ENCODE measurements around the gene IP6K2.
A peak's percentile ranks its signal among the peaks of the same experiment; 100 is the strongest.
"Not testable (repeated sequence)": the region's sequence is repeated elsewhere in the genome, so short reads cannot be mapped to it uniquely, and the experiment has no call there.

Gene IP6K2

DNA sequence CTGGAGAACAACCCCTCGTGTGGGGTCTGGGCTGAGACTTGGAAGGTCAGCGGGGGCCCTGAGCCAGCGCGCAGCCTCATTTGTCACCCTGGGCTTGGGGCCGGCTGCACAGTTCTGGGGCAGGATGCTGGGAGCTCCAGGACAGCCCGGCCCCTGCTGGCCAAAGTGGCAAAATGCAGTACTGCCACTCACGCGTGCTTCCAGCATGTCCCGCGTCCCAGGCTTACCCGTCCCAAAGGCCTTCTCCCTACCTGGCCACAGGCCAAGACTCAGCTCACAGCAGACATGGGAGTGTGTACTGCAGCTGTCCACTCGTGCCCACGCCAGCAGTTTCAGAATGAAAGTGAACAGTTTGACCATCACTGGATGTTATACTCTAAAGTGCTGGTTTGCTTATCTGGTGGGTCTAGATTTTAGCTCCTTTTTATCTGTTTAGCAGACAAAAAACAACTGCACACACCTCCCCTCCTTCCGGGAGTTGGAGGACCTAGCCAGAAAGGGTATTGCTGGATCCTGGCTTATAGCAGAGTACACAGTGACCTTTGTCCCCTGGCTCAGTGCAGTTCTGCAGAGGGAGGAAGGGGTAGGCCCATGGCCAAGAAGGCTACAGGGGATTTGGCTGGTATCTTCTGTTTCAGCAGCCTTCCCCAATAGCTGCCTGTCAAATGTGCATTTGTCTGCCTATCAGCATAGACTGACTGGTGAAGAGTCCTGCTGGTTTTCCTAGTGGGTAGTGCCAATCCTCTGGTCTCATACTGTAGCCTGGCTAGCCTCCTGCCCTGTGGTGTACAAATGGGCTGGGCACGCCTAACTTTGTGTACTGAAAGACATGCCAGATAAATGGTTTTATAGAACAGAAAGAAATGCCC lies 23.2 kb upstream of the IP6K2 start:
- TF ChIP-seq, protein P1, sequence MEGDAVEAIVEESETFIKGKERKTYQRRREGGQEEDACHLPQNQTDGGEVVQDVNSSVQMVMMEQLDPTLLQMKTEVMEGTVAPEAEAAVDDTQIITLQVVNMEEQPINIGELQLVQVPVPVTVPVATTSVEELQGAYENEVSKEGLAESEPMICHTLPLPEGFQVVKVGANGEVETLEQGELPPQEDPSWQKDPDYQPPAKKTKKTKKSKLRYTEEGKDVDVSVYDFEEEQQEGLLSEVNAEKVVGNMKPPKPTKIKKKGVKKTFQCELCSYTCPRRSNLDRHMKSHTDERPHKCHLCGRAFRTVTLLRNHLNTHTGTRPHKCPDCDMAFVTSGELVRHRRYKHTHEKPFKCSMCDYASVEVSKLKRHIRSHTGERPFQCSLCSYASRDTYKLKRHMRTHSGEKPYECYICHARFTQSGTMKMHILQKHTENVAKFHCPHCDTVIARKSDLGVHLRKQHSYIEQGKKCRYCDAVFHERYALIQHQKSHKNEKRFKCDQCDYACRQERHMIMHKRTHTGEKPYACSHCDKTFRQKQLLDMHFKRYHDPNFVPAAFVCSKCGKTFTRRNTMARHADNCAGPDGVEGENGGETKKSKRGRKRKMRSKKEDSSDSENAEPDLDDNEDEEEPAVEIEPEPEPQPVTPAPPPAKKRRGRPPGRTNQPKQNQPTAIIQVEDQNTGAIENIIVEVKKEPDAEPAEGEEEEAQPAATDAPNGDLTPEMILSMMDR (IDR thresholded peaks at IDR 0.05; ENCODE audit: insufficient read depth, low read length, missing control alignments) = peak; percentile 92
- H3K4me3 ChIP-seq (ENCODE audit: low read depth, low read length) = no peak overlapping the region
- POLR2A ChIA-PET = interaction anchor here (0.9 to 1.4 kb wide), 2 partner anchors 23 to 282 kb away, joined by 4 read pairs; partner anchors contain the start of gene NDUFAF3

DNA sequence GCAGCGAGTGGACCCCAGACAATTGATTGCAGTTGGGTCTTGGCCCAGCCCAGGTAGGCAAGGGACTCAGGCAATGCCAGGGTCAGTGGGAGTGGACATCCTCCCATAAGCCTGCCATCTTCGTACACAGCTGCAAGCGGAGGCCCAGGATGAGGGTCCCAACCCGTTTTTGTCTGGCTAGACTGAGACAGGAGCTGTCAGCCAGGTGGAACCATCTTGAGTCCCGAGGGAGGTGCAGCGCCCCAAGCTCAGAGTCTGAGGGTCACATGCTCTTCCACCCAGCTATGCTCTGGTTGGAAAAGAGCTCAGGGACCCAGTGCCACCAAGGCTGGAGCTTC lies 22.6 kb upstream of the IP6K2 start:
- no peak for DNase-seq (ENCODE audit: low read depth, low spot score)
- POLR2A ChIA-PET = interaction anchor here (1.4 kb wide), 1 partner anchor 282 kb away, joined by 4 read pairs; the partner anchor contains the start of gene NDUFAF3
- H3K4me3 ChIP-seq (ENCODE audit: low read depth, low read length) = no peak overlapping the region
- TF ChIP-seq, protein P1 (IDR thresholded peaks at IDR 0.05; ENCODE audit: insufficient read depth, low read length, missing control alignments) = no peak
- CTCF ChIA-PET = interaction anchor here (0.7 to 10.0 kb wide), 46 partner anchors 8 to 465 kb away, joined by 3 to 194 read pairs (median 4); partner anchors contain the start of genes IP6K2, NCKIPSD, SLC25A20 and SLC26A6

More for the DNA sequence above, 23.2 kb upstream of the IP6K2 start:
- CTCF ChIA-PET = interaction anchor here (0.7 to 10.0 kb wide), 48 partner anchors 8 to 465 kb away, joined by 3 to 194 read pairs (median 5); partner anchors contain the start of genes IP6K2, NCKIPSD, SLC25A20 and SLC26A6
- DNase-seq (ENCODE audit: low read depth, low spot score) = no peak

DNA sequence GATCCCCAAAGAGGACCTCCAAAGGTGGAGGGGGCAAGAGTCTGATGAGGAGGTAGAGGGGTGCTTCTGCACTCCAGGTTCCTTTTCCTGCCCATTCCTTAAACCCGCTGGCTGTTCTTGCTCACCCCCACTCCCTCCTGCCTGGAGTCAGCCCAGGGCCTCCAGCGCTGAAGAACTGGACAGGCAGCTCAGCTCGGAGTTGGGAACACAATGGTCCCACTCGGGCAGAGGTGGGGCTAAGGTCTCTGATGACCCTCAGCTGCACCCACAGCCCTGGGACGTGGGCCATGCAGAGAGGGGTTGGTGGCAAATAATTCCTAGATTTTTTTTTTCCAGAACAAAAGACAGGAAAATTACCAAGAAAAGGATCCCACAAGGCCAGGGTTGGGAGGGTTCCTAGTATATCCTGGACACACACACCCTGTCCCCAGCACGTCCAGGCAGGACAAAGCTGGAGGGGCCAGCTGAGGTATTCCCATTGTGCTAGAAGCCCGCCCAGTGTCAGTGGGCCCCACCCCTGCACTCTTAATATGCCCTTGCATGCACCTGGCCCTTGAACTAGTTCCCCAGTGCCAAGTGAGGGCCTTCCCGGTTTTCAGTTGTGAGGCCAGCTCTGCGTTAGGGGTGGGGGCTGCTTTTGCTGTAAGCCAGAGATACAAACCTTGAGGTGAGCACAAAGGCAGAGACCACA lies 22.1 kb upstream of the IP6K2 start:
- CTCF ChIA-PET = interaction anchor here (0.7 to 10.0 kb wide), 40 partner anchors 7 to 339 kb away, joined by 3 to 194 read pairs (median 5); partner anchors contain the start of genes IP6K2, NCKIPSD, SLC25A20 and SLC26A6
- no peak for DNase-seq (ENCODE audit: low read depth, low spot score)
- H3K4me3 ChIP-seq (ENCODE audit: low read depth, low read length) = no peak overlapping the region
- POLR2A ChIA-PET = interaction anchor here (1.4 kb wide), 1 partner anchor 283 kb away, joined by 4 read pairs; the partner anchor contains the start of gene NDUFAF3
- TF ChIP-seq, protein P1 (IDR thresholded peaks at IDR 0.05; ENCODE audit: insufficient read depth, low read length, missing control alignments) = no peak

DNA sequence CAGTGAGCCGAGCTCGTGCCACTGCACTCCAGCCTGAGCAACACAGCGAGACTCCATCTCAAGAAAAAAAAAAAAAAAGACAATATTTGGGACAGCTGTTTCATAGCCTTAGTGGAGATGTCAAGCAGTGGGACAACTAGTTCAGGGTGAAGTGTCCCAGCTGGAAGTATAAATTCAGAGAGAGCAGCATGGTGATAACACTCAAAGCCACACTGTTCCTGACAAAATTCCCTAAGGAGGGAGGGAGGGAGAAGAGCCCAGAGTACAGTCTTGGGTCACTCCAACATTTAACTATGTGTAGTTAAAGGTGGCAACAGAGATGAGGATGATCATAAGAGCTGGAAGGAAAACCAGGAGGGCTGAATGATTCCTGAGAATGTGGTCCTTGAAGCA lies 21.1 kb upstream of the IP6K2 start:
- CTCF ChIA-PET = interaction anchor here (0.7 to 10.0 kb wide), 8 partner anchors 10 to 269 kb away, joined by 4 to 194 read pairs (median 15); partner anchors contain the start of genes IP6K2, SLC25A20 and WDR6
- DNase-seq (ENCODE audit: low read depth, low spot score) = no peak
- TF ChIP-seq, protein P1 (IDR thresholded peaks at IDR 0.05; ENCODE audit: insufficient read depth, low read length, missing control alignments) = no peak
- POLR2A ChIA-PET = interaction anchor here (0.6 kb wide), 1 partner anchor 292 kb away, joined by 4 read pairs; no protein-coding TSS in a partner anchor
- no peak overlapping the region for H3K4me3 ChIP-seq (ENCODE audit: low read depth, low read length)

DNA sequence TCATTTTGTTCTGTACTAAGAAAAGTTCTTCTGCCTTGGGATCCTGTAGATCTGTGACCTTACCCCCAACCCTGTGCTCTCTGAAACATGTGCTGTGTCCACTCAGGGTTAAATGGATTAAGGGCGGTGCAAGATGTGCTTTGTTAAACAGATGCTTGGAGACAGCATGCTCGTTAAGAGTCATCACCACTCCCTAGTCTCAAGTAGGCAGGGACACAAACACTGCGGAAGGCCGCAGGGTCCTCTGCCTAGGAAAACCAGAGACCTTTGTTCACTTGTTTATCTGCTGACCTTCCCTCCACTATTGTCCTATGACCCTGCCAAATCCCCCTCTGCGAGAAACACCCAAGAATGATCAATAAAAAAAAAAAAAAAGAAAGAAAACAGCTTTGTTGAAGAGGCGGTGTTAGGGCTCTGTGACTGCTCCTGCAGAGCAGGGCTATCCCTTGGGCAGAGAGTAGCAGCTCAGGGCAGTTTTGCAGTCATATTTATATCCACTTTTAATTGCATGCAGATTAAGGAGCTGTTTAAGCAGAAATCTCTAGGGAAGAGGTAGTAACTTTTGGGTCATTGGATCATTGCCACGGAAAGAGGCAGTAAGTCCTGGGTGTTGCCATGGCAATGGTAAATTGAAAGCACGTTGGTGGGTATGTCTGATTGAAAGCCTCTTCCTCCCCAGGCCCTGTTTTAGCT lies 18.2 kb upstream of the IP6K2 start:
- H3K4me3 ChIP-seq (ENCODE audit: low read depth, low read length); DNase-seq (ENCODE audit: low read depth, low spot score); POLR2A ChIA-PET: not testable (repeated sequence)
- CTCF ChIA-PET = interaction anchor here (1.3 to 10.0 kb wide), 6 partner anchors 7 to 274 kb away, joined by 3 to 194 read pairs (median 6); partner anchors contain the start of gene IP6K2

DNA sequence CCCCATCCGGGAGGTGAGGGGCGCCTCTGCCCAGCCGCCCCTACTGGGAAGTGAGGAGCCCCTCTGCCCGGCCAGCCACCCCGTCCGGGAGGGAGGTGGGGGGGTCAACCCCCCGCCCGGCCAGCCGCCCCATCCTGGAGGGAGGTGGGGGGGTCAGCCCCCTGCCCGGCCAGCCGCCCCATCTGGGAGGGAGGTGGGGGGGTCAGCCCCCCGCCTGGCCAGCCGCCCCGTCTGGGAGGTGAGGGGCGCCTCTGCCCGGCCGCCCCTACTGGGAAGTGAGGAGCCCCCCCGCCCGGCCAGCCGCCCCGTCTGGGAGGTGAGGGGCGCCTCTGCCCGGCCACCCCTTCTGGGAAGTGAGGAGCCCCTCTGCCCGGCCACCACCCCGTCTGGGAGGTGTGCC lies 17.5 kb upstream of the IP6K2 start:
- CTCF ChIA-PET; POLR2A ChIA-PET; DNase-seq (ENCODE audit: low read depth, low spot score); H3K4me3 ChIP-seq (ENCODE audit: low read depth, low read length): not testable (repeated sequence)

DNA sequence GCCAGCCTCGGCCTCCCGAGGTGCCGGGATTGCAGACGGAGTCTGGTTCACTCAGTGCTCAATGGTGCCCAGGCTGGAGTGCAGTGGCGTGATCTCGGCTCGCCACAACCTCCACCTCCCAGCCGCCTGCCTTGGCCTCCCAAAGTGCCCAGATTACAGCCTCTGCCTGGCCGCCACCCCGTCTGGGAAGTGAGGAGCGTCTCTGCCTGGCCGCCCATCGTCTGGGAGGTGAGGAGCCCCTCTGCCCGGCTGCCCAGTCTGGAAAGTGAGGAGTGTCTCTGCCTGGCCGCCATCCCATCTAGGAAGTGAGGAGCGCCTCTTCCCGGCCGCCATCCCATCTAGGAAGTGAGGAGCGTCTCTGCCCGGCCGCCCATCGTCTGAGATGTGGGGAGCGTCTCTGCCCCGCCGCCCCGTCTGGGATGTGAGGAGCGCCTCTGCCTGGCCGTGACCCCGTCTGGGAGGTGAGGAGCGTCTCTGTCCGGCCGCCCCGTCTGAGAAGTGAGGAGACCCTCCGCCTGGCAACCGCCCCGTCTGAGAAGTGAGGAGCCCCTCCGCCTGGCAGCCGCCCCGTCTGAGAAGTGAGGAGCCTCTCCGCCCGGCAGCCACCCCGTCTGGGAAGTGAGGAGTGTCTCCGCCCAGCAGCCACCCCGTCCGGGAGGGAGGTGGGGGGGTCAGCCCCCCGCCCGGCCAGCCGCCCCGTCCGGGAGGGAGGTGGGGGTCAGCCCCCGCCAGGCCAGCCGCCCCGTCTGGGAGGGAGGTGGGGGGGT lies 16.9 kb upstream of the IP6K2 start:
- DNase-seq (ENCODE audit: low read depth, low spot score); POLR2A ChIA-PET; H3K4me3 ChIP-seq (ENCODE audit: low read depth, low read length): not testable (repeated sequence)
- CTCF ChIA-PET = interaction anchor here (1.1 kb wide), 1 partner anchor 14 kb away, joined by 3 read pairs; no protein-coding TSS in a partner anchor

Measured in AG04449 (cell line).